Measurements from ENCODE around the gene FLRT1.

FLRT1 gene

GRCh38 chr11:64084146-64084950 lies 48.6 kb downstream of the FLRT1 start:
- TF ChIP-seq ZFX (IDR thresholded peaks at IDR 0.05; ENCODE audit: borderline replicate concordance) (no peak), CTCF (IDR thresholded peaks at IDR 0.05) (no peak)
- H3K27ac ChIP-seq = no peak overlapping the region

DNA sequence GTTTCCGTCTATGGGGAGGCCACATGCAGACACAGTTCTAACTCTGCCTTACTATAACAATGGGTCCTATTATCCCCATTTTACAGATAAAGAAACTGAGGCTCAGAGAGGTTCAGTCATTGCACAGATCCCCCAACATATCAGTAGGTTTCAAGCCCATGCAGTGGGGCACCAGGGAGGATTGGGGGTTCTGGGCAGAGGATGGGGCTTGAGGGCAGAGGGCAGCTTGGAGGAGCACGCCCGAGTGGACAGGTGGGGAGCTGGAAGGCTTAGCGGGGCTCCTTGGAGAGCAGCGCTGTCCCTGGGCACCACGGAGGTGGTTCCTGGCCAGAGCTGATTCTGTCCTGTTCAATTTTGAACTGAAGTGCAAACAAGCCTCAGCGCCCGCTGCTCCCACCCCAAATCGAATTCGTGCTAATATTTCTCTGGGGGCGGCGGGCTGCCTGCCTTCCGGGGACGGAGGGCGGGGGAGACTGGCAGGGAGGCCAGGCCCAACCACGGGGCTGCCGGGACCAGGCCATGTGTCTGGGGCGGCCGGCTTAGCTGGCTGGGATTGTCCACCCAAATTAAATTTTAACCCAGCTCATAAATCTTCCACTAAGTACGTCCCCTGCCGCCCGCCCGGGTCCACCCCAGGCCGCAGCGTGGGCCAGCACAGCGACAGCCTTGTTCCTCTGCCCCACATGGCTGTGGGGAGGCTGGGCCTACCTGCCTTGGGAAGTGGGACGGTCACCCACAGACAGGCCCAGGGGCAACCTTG lies 49.4 kb downstream of the FLRT1 start:
- H3K27ac ChIP-seq = peak overlapping the region; percentile 30
- no peak for TF ChIP-seq ZFX (IDR thresholded peaks at IDR 0.05; ENCODE audit: borderline replicate concordance)

Measured in 22Rv1 (cell line).